Kidney (tissue), 14 donors: ENCODE measurements around the gene TRERF1. TPM values are rescaled to one million over a fixed set of nuclear protein-coding genes. Genes with fewer than 3 reads are reported as not detected.
A peak's percentile ranks its signal among the peaks of the same experiment; 100 is the strongest.

ENCODE experiments used
- DNase-seq, 5 donors: peaks; one replicate each; pipeline ENCODE4 v3.0.0-alpha.2; 2013 to 2020
- FAIRE-seq: peaks from 2 replicates; lab custom pipeline; 2012; peaks lifted over from hg19 to GRCh38; lab: Jason Lieb, UNC
- H3K27ac ChIP-seq, 2 donors: one replicate each; pipeline ENCODE4 v1.7.0; 2013; ENCODE audit warnings: low read depth in 2 of 2, low read length in 2 of 2, inconsistent platforms in 1 of 2
- H3K27me3 ChIP-seq: one replicate; pipeline ENCODE4 v1.7.1; 2013; ENCODE audit warnings: low read length, inconsistent platforms; ENCODE audit not compliant: control insufficient read depth, insufficient read depth
- H3K36me3 ChIP-seq, 3 donors: one replicate each; pipeline versions ENCODE4 v1.7.0 to v1.7.1; 2013; ENCODE audit warnings: low read length in 3 of 3, control low read depth in 1 of 3, inconsistent platforms in 1 of 3; ENCODE audit not compliant: insufficient read depth in 3 of 3, control insufficient read depth in 2 of 3
- H3K4me1 ChIP-seq, 3 donors: one replicate each; pipeline versions ENCODE4 v1.7.0 to v1.7.1; 2013; ENCODE audit warnings: low read length in 3 of 3, inconsistent platforms in 1 of 3, low read depth in 1 of 3; ENCODE audit not compliant: control insufficient read depth in 2 of 3, insufficient read depth in 2 of 3
- H3K4me3 ChIP-seq, 3 donors: one replicate each; pipeline versions ENCODE4 v1.7.0 to v1.8.1; 2013; ENCODE audit warnings: low read length in 3 of 3, control low read depth in 1 of 3, inconsistent platforms in 1 of 3
- H3K9ac ChIP-seq, 3 donors: one replicate each; pipeline versions ENCODE4 v1.7.0 to v1.7.1; 2013; ENCODE audit warnings: low read length in 3 of 3, control low read depth in 1 of 3, inconsistent platforms in 1 of 3
- H3K9me3 ChIP-seq, 3 donors: one replicate each; pipeline versions ENCODE4 v1.7.0 to v1.7.1; 2013; ENCODE audit warnings: low read length in 3 of 3, control low read depth in 1 of 3, inconsistent platforms in 1 of 3; ENCODE audit not compliant: control insufficient read depth in 2 of 3, insufficient read depth in 1 of 3
- CTCF ChIP-seq: IDR thresholded peaks from 3 replicates; pipeline ENCODE4 v1.5.1; 2012; ENCODE audit warnings: mild to moderate bottlenecking, moderate library complexity, borderline replicate concordance; ENCODE audit not compliant: insufficient read depth; ENCODE audit errors: extremely low read depth
- intact Hi-C: fragments of 100-400 bp; cut with DNase I; formaldehyde crosslinking; loops from one replicate; pipeline ENCODE4 v1.11.1; 2022
- polyA plus RNA-seq: library from polyadenylated mRNA; stranded (reverse); fragments of 350-450 nt; fragmentation: Illumina TruSeq; extraction: RNeasy Lipid Tissue Mini Kit (QIAGEN cat#74804); gene quantifications from one replicate; pipeline ENCODE4 v1.2.3, GENCODE V29; 2014; ENCODE audit warnings: low read depth, low replicate concordance; ENCODE audit not compliant: insufficient read depth
- total RNA-seq: library from RNA; stranded (reverse); fragmentation: NEBNext Ultra II Directional; extraction: Animal tissue kit (Norgen Biotek cat#: 25700); gene quantifications from one replicate; pipeline ENCODE4 v1.2.1, GENCODE V29; 2021
- donor health status: control.
- donor health status: control.
- donor health status: control.
- donor health status: control.
- donor health status: control.
- donor health status: DM: yes; HTN: yes; CAD: no.
- donor health status: Normal renal cell carcinoma (clear cell type).

The TRERF1 gene
- total and polyA plus RNA-seq, 2 donors from 2014 or later = 1.5 to 8.4 TPM

- intact Hi-C loops = no loop called here
- Histone ChIP-seq H3K9ac (no peak overlapping the region), H3K36me3 (no peaks in the 10 kb centered on the region), H3K27ac (peak overlapping the region in 1 of 2 donors; percentile 34), H3K4me3 (no peak overlapping the region), H3K9me3 (no peaks in the 10 kb centered on the region), H3K4me1 (peaks cover 0 to 15% (median 8%) of the 10 kb centered on the region in 3 donors), H3K27me3 (no peaks in the 10 kb centered on the region)
- FAIRE-seq (no peak), DNase-seq (peak in 1 of 5 donors; percentile 17)
- TF ChIP-seq CTCF = no peak
Observed at GRCh38 chr6:42440027-42440426, 11.7 kb downstream of the TRERF1 start.

- intact Hi-C loops = no loop called here
Observed at GRCh38 chr6:42436825-42437224, 14.9 kb downstream of the TRERF1 start.

GRCh38 chr6:42434237-42434636 is 17.5 kb downstream of the TRERF1 start:
- Histone ChIP-seq H3K4me3 (no peak overlapping the region), H3K9me3 (peaks cover 0 to 5% (median 3%) of the 10 kb centered on the region in 3 donors), H3K27me3 (no peaks in the 10 kb centered on the region), H3K36me3 (peaks cover 0 to 2% (median 0%) of the 10 kb centered on the region in 3 donors), H3K27ac (no peak overlapping the region), H3K4me1 (peaks cover 0 to 5% (median 0%) of the 10 kb centered on the region in 3 donors), H3K9ac (no peak overlapping the region)
- intact Hi-C loops = no loop called here
- TF ChIP-seq CTCF = no peak
- DNase-seq (no peak), FAIRE-seq (no peak)

More at GRCh38 chr6:42436825-42437224, 14.9 kb downstream of the TRERF1 start:
- DNase-seq = no peak
- Histone ChIP-seq H3K4me3 (no peak overlapping the region), H3K36me3 (peaks cover 0 to 2% (median 0%) of the 10 kb centered on the region in 3 donors), H3K27me3 (no peaks in the 10 kb centered on the region), H3K9me3 (peaks cover 0 to 5% (median 3%) of the 10 kb centered on the region in 3 donors), H3K4me1 (peaks cover 0 to 12% (median 5%) of the 10 kb centered on the region in 3 donors), H3K27ac (no peak overlapping the region), H3K9ac (no peak overlapping the region)
- no peak for FAIRE-seq
- no peak for TF ChIP-seq CTCF

GRCh38 chr6:42433409-42433808 is 18.3 kb downstream of the TRERF1 start:
- H3K36me3 ChIP-seq = peaks cover 0 to 2% (median 0%) of the 10 kb centered on the region in 3 donors
- intact Hi-C loops = no loop called here
- TF ChIP-seq CTCF = no peak
- no peaks in the 10 kb centered on the region for H3K27me3 ChIP-seq
- FAIRE-seq = no peak
- peaks cover 0 to 5% (median 3%) of the 10 kb centered on the region in 3 donors for H3K9me3 ChIP-seq
- H3K4me1 ChIP-seq = peaks cover 0 to 13% (median 6%) of the 10 kb centered on the region in 3 donors
- no peak overlapping the region for H3K4me3 ChIP-seq
- H3K9ac ChIP-seq = no peak overlapping the region
- no peak for DNase-seq
- no peak overlapping the region for H3K27ac ChIP-seq
